Glomerular endothelial cell (primary cell): ENCODE measurements around the gene CACNB3. TPM values are rescaled to one million over a fixed set of nuclear protein-coding genes. Genes with fewer than 3 reads are reported as not detected.
A peak's percentile ranks its signal among the peaks of the same experiment; 100 is the strongest.
"Not testable (repeated sequence)": the region's sequence is repeated elsewhere in the genome, so short reads cannot be mapped to it uniquely, and the experiment has no call there.

Experiments
- DNase-seq: peaks from one replicate; pipeline ENCODE4 v3.0.0-alpha.2; 2011; ENCODE audit warnings: low read depth, low spot score; ENCODE audit errors: extremely low read depth
- total RNA-seq: library from RNA; depleted of rRNA; stranded (reverse); fragments of >200 nt; gene quantifications from 2 replicates; pipeline ENCODE4 v1.2.3, GENCODE V29; 2015

The CACNB3 gene
- total RNA-seq, 1 donor from 2014 or later, result 38.2 TPM

- peak; percentile 95 for DNase-seq
These were observed 34.7 kb downstream of the CACNB3 start for GRCh38 chr12:48852734-48853688.

DNA sequence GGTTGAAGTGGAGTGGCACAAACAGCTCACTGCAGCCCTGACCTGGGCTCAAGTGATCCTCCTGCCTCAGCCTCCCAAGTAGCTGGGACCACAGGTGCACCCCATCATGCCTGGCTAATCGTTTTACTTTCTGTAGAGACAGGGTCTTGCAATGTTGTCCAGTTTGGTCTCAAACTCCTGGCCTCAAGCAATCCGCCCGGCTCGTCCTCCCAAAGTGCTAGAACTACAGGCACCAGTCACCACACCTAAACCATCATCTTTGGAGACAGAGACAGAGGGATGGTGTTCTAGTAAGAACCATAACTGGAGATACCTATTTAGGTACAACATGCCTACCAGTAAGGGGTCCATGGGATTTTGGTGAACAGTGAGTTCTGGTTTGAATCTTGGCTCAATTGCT, 36.2 kb downstream of the CACNB3 start:
- DNase-seq, result no peak

DNA sequence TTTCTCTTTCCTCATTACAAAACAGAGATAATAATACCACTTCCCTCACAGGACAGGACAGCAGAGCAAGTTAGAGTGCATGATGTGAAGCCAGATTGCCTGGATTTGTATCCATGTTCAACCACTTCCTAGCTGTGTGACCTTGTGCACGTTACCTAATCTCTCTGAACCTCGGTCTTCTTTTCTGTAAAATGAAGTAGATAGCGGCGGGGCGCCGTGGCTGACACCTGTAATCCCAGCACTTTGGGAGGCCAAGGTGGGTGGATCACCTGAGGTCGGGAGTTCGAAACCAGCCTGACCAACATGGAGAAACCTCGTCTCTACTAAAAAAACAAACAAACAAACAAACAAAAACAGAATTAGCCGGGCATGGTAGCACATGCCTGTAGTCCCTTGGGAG, 36.6 kb downstream of the CACNB3 start:
- DNase-seq, result not testable (repeated sequence)

GRCh38 chr12:48856379-48856778, 38.1 kb downstream of the CACNB3 start:
- no peak for DNase-seq

GRCh38 chr12:48857278-48857994, 39.1 kb downstream of the CACNB3 start:
- no peak for DNase-seq

DNA sequence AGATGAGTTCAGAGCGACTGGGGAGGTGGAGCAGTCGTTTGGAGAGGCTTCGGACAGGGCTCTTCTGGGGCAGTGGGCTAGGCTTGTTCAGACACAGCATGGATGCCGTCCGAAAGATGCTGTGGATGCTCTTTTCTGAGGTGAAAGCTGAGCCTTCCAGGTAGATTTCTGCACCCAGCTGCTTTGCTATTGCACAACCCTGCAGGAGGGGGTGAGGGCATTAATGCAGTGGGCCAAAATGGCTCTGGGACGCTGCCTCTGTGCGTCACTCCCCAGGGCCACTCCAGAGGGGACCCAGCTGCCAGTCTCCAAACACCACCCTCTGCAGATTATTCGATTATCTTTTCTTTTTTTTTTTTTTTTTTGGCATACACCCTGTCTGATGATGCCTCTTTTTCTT, 39.7 kb downstream of the CACNB3 start:
- DNase-seq, result no peak

DNA sequence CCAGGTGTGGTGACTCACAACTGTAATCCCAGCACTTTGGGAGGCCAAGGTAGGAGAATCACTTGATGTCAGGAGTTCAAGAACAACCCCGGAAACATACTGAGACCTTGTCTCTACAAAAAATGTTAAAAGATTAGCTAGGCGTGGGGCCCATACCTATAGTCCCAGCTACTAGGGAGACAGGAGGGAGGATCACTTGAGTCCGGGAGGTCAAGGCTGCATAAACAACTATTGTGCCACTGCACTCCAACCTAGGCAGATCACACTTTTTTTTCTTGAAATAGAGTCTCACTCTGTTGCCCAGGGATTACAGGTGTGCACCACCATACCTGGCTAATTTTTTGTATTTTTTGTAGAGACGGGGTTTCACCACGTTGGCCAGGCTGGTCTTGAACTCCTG, 41.3 kb downstream of the CACNB3 start:
- no peak for DNase-seq

DNA sequence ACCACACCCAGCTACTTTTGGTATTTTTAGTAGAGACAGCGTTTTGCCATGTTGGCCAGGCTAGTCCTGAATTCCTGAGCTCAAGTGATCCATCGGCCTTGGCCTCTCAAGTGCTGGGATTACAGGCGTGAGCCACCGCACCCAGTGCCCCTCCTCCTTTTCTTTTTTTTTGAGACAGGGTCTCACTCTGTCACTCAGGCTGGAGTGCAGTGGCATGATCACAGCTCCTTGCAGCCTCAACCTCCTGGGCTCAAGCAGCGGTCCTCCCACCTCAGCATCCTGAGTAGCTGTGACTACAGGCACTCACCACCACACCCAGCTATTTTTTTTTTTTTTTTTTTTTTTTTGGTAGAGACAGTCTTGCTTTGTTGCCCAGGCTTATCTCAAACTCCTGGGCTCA, 41.9 kb downstream of the CACNB3 start:
- DNase-seq, result not testable (repeated sequence)

- no peak for DNase-seq
These were observed 42.8 kb downstream of the CACNB3 start for GRCh38 chr12:48861111-48861510.

DNA sequence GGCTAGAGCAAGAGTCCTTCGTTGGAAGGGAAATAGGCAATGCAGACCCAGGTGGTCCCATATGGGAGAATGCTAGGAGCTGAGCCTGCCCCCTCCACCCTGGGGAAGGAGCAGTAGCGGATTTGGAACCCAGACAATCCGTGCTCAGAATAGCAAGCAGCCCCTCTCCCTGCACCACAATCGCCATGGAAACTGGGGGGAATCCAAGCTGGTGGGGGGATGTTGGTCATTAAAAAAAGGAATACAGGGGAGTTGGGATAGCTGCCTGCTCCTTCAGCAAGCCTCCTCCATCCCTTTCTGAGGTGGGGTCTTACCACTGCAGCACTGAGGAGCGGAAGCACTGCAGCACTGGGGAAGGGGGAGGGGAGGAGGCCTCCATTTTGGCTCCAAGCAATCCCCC, 44.5 kb downstream of the CACNB3 start:
- DNase-seq, result no peak

DNA sequence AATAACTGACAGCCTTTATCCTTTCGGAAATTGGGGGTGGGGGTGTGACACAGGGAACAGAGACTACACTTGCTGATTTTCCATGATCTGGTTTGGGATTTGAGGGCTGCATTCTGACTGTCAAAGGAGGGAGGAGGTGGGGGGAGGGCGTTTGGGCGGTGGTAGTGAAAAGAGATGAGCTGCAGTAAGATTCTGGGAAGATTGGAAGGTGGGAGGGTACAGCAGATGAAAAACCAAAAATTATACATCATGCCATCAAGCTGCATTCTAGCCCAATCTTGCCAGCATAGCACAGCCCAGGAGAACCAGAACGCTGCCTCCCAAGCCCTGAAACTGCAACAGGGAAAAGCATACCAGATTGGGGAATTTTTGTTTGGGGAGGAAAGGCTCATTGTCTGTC, 45.0 kb downstream of the CACNB3 start:
- no peak for DNase-seq

DNA sequence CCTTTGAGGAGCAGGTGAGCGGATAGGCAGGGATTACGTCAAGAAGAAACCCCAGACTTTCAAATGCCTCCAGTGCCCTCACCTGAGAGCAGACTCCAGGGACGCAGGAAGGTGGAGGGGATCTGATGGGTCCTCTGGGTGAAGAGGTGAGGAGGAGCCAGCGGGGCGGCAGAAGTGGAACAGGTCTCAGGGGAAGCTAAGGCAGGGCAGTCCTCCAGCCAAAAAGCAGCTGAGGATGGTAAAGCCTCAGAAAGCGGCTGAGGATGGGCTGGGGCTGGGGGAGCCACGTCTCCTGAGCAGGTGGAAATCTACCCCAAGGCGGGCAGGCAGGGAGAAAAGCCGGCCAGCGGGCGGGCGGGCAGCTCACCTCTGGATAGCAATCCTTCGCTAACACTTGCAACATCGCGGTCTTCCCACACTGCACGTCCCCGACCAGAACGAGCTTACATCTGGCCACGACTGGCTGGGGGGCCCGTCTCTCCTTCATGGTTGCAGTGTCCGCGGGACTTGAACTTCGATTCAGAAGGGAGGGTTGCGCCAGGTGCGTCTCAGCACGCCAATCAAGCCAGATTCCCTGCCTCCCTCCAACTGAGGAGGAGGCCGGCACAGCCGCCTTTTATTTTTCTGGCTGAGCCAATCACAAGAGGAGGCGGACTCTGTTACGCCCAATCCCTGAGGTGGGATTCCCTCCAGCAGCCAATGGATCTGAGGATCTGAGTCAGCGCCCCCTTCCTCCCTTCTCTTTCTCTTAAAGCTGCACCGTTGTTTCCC, 47.2 kb downstream of the CACNB3 start, which contains the start of gene RND1:
TSS of gene RND1 (minus strand) at position 590 of the 771 bp plus-strand sequence. CDS start at position 487, 103 bp downstream.
- DNase-seq, result peak; percentile 91

DNA sequence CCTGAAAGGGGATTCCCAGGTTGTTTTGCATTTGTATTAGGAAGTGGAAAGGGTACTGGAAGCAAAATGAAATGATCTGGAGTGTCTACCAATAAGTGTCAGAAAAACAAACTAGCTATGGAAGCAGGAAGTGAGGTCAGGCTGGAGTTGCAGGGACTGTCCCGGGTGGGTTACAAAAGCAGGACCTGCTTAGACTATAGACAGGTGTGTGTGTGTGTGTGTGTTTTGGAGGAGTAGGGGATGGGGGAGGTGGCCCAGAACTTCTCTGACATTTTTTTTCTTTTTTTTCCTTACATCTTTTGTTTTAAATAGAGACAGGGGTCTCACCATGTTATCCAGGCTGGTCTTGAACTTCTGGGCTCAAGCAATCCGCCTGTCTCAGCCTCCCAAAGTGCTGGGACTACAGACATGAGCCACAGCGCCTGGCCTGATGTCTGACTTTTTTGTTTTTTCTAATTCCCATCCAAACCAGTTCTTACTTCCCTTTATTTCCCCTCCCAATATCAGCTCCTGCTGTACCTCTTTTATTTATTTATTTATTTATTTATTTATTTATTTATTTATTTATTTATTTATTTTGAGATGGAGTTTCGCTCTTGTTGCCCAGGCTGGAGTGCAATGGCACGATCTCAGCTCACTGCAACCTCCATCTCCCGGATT, 47.9 kb downstream of the CACNB3 start:
- no peak for DNase-seq

- no peak for DNase-seq
These were observed 50.2 kb downstream of the CACNB3 start for GRCh38 chr12:48868451-48868850.

DNA sequence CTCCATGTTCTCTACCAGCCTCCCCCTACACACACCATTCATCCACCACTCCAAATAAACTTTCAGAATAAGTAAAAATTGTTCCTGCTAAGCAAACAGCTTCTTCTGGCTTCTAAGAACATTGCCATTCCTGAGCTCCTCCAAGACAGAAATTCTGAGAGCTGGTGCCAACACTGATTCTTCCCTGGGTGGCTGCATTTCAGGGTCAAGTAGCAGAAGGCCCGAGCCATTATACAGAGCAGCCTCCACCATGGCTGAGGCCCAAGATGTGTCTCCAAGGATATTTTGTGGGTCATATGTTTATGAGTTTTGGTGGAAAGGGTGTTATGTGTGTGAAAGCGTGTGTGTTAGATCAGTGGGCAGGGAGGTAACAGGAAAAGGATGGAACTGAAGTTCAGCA, 50.9 kb downstream of the CACNB3 start:
- DNase-seq, result no peak

GRCh38 chr12:48873096-48873495, 54.8 kb downstream of the CACNB3 start:
- no peak for DNase-seq

- DNase-seq, result not testable (repeated sequence)
These were observed 55.2 kb downstream of the CACNB3 start for GRCh38 chr12:48873534-48873933.

- no peak for DNase-seq
These were observed 57.7 kb downstream of the CACNB3 start for GRCh38 chr12:48875944-48876515.
